SK-N-SH treated with all-trans-retinoic acid at 6 μM for 48 hours (cell line): ENCODE measurements around the gene CIC.
"Not testable (repeated sequence)": the region's sequence is repeated elsewhere in the genome, so short reads cannot be mapped to it uniquely, and the experiment has no call there.

ENCODE experiments used
- ARNTL ChIP-seq: fragments of 450-650 bp; formaldehyde crosslinking; IDR thresholded peaks from 2 replicates; pipeline ENCODE4 v1.5.0; 2020; ENCODE audit warnings: low read depth, mild to moderate bottlenecking, moderate library complexity, borderline replicate concordance
- CSRNP3 ChIP-seq: fragments of 250-450 bp; sonication (Bioruptor Pico); IDR thresholded peaks from 2 replicates; pipeline ENCODE4 v1.5.1; 2021; ENCODE audit warnings: mild to moderate bottlenecking, moderate library complexity
- OSR1 ChIP-seq: fragments of 250-450 bp; sonication (Bioruptor Pico); IDR thresholded peaks from 2 replicates; pipeline ENCODE4 v1.8.0; 2022; ENCODE audit warnings: moderate library complexity, mild to moderate bottlenecking, inconsistent platforms
- PATZ1 ChIP-seq: fragments of 250-450 bp; sonication (Bioruptor Pico); IDR thresholded peaks from 2 replicates; pipeline ENCODE4 v1.8.0; 2020; ENCODE audit warnings: mild to moderate bottlenecking, moderate library complexity, borderline replicate concordance
- POU6F1 ChIP-seq: fragments of 250-450 bp; sonication (Bioruptor Pico); IDR thresholded peaks from 2 replicates; pipeline ENCODE4 v1.8.0; 2021; ENCODE audit warnings: low read depth, mild to moderate bottlenecking, moderate library complexity, borderline replicate concordance
- RARB ChIP-seq: fragments of 250-450 bp; sonication (Bioruptor Pico); IDR thresholded peaks from 2 replicates; pipeline ENCODE4 v1.8.0; 2021; ENCODE audit warnings: mild to moderate bottlenecking, moderate library complexity
- TCF4 ChIP-seq: fragments of 250-450 bp; sonication (Bioruptor Pico); IDR thresholded peaks from 2 replicates; pipeline ENCODE4 v1.8.0; 2021; ENCODE audit warnings: mild to moderate bottlenecking, moderate library complexity, borderline replicate concordance
- TOX ChIP-seq: fragments of 250-450 bp; sonication (Bioruptor Pico); IDR thresholded peaks from 2 replicates; pipeline ENCODE4 v1.8.0; 2021; ENCODE audit warnings: mild to moderate bottlenecking, moderate library complexity, borderline replicate concordance
- ZFP3 ChIP-seq: fragments of 250-450 bp; sonication (Bioruptor Pico); IDR thresholded peaks from 2 replicates; pipeline ENCODE4 v1.5.0; 2020; ENCODE audit warnings: mild to moderate bottlenecking, moderate library complexity
- ZFP30 ChIP-seq: fragments of 450-650 bp; formaldehyde crosslinking; IDR thresholded peaks from 2 replicates; pipeline ENCODE4 v1.5.0; 2022; ENCODE audit warnings: mild to moderate bottlenecking, moderate library complexity

GRCh38 chr19:42266928-42267603 is 2.0 kb upstream of the CIC start:
- not testable (repeated sequence) for TF ChIP-seq OSR1 (CRISPR knock-in tag); ZFP3 (CRISPR knock-in tag); PATZ1 (CRISPR knock-in tag); TCF4 (CRISPR knock-in tag); RARB (CRISPR knock-in tag); TOX; ZFP30 (CRISPR knock-in tag); ARNTL; CSRNP3 (CRISPR knock-in tag); POU6F1
